GM19324 (cell line): ENCODE results near the gene GCNA.
"Not testable (repeated sequence)": the region's sequence is repeated elsewhere in the genome, so short reads cannot be mapped to it uniquely, and the experiment has no call there.

Source experiments
- ATAC-seq: cut with Tn5 transposase; IDR thresholded peaks from one replicate; pipeline ENCODE4 v1.9.1; 2021; ENCODE audit warnings: mild to moderate bottlenecking, moderate library complexity; ENCODE audit not compliant: unreplicated experiment, low FRiP score

GCNA gene

DNA sequence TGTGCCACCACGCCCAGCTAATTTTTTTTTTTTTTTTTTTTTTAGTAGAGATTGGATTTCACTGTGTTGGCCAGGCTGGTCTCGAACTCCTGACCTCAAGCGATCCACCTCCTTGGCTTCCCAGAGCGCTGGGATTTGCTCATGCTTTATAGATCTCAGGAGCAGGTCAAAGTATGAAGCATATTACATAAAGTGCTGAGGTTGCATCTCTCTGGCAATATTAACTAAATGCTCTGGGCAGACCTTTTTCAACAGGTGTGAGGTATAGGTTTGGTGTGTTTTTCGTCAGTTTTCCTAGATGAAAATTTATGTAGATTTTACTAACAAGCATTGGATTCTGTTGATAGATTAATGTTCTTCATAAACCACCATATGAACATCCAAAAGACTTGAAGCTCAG, 19.3 kb upstream of the GCNA start:
- no peak for ATAC-seq

DNA sequence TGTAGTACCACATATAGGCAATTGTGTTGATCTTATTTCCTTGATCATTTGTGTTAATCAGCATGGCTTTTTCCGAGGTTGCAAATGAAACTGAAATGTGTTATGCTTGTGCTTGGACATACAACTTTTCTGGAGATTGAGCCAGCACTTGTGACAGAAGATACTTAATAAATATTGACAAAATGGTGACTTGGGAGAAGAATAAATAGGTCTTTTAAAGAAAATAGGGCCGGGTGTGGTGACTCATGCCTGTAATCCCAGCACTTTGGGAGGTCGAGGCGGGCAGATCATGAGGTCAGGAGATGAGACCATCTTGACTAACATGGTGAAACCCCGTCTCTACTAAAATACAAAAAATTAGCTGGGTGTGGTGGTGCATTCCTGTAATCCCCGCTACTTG, 18.5 kb upstream of the GCNA start:
- ATAC-seq: not testable (repeated sequence)

DNA sequence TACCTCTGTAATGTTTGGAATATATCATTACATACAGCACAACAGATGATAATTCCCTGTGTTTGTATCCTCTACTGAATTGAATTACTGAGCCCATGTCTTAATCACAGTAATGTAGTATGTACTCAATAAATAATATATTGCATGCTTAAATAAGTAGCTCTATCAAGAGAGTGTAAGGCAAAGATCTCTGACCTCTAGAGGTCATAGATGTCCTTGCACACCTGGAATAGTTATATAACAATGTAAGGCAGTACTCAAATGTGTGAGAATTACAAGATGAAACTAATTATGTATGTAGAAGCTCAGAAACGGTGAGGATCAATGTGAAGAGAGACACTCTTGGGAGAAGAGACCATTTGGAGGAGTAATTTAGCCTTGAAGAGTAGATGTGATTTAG, 14.3 kb upstream of the GCNA start:
- no peak for ATAC-seq

DNA sequence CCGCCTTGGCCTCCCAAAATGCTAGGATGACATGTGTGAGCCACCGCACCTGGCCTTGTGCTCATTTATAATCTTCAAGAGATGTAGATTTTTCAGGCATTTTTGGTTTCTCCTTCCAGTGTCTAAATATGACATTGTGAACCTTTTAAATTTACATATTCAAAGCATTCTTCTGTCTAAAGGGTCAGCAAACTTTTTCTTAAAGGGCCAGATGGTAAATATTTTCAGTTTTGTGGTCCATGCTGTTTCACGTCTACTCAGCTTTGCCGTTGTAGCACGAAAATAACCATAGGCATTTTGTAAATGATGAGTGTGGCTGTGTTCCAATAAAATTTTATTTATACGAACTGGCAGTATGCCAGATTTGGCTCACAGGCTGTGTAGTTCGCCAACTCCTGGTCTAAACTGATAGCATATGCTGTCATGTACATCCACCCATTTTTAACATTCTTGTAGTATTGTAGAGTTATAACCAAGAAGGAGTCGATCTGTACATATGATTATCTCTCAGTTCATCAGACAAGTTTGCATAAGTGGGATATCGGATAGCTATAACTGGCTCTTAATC, 12.7 kb upstream of the GCNA start:
- no peak for ATAC-seq

DNA sequence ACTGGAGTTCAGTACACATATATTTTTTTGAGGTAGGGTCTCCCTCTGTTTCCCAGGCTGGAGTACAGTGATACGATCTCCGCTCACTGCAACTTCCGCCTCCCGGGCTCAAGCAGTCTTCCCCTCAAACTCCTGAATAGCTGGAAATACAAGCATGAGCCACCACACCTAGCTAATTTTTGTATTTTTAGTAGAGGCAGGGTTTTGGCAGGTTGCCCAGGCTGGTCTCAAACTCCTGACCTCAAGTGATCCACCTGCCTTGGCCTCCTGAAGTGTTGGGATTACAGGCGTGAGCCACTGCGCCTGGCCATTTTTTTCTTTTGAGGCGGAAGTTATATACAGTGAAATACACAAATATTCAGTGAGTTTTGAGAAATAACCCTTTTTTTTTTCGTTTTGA, 6.8 kb upstream of the GCNA start:
- ATAC-seq: not testable (repeated sequence)

DNA sequence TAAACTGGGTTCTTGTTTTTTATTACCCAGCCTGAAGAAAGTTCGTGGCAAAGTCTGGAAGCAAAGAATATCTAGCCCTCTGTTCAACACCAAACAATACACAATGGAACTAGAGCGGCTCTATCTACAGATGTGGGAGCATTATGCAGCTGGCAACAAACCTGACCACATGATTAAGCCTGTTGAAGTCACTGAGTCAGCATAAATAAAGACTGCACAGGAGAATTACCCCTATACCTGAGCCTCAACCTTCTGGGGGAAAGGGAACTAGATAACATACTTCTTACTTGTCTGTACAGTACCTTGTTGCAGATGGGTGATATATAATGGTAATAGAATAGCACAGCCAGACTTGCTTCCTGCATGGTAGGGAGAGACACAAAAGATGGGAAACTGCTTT, 4.6 kb upstream of the GCNA start:
- ATAC-seq: no peak

DNA sequence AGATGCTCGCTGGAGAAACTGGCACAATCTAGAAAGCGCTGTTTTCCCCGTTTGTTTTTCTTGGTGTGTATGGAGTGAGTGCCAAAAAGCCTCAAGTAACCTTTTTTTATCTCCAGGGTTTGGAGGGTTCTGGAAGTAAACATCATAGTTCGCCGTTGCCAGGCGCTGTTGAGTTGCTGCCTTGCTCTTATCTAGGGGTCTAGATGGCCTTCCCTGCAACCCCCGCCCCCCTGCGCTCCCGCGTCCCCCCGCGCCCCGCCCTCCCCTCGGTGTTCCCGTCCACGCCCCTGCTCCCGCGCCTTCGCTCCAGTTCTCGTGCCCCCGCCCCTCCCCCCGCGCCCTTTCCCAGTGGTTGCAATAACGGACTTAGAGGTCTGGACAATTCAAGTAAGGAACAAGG, 555 bp upstream of the GCNA start:
- ATAC-seq: no peak

DNA sequence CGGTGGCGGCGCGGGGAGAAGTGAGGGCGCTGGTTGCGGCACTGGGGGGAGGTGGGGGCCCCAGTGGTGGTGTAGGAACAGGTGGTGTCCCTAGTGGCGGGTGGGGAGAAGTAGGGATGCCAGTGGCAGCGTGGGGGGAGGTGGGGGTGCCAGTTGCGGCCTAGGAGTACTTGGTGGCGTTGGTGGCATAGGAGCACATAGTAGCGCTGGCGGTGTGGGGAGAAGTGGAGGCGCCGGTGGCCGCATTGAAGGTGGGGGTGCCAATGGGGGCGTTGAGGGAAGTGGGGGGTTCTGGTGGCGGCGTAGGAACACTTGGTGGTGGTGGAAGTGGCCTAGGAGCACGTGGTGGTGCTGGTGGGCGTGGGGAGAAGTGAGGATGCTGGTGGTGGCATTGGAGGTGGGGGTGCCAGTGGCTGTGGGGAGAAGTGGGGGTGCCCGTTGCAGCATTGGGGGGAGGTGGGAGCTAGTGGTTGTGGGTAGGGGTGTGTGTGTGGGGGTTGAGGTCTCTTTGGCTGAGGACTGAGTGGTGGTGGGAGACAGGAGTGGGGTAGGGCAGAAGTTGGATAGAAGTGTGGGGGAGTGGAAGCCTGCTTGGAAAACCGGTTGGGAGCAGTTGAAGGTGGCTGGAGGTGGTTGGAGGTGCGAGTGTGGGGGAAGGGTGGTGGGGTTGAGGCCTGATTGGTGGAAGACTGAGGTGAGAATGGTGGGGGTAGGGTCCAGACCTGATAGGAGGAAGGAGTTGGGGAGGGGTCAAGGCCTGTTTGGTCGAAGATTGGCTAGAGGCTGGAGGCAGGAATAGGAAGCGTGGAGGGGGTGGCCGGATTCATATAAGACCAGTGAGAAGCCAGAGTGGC, 1.1 kb downstream of the GCNA start:
- ATAC-seq: no peak

DNA sequence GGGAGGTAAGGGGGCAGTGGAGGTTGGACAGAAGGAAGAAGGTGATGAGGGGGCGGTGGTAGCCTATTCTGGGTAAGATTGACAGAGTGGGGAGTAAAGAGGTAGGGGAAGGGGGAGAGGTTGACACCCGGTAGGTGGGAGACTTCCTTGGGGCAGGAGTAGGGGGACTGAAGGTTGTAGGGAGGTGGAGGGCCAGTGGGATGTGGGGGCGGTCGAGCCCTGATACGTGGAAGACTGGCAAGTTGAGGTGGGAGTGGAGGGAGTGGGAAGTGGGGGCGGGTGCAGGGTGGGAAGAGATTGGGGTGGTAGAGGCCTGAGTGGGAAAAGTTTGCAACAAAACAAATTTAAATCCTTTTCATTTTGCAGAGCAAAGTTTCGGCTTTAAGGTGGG, 1.7 kb downstream of the GCNA start:
- no peak for ATAC-seq

DNA sequence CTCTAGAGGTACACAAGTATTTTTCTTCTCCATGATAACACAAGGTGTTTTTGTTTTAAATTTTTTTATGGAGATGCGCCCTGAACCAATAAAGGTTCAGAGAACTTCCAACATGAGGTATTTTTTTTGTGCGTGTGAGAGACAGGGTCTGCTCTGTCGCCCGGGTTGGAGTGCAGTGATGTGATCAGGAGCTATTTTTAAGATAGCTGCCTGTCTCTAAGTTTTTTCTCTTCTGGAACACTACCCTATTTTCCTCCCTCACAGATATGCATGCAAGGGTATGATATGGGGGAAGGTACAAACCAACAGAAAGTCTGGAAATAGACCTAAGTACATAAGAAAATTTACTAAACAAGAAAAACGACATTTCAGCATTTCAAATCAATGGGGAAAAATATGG, 3.0 kb downstream of the GCNA start:
- ATAC-seq: no peak

DNA sequence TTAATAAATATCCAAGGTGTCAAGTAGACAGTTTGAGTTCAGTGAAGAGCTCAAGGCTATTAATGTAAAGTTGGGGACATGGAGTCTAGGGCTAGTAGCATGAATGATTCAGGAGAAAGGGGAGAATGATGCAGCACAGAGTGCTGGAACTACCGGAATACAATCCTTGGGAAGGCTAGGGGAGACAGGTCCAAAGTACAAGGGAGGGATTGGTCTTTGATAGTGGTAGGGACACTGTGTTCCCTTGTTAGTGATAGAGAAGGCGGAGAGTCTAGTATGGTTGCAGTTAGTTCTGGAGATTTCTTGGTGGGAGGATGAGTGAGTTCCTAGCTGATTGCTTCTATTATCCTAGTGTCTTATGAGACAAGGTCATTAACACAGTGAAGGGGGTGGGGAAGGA, 8.7 kb downstream of the GCNA start:
- ATAC-seq: no peak

DNA sequence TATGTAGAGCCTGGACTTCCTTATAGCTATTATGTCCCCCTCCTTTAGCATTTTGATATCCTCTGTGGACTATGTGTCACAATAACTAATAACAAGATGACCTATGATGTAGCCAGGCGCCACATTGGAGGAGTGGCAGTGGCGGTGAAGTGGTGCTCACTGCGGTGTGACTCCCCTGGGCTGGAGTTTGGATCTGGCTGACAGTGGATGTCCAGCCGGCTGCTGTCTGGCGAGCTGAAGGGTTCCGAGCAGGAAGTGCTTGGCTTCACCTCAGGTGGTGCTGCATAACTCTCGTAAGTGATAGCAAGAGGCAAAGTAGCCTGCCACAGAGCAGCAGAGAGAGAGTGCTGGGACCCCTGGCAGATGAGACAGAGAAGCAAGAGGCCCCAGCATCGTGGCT, 15.0 kb downstream of the GCNA start:
- ATAC-seq: not testable (repeated sequence)

DNA sequence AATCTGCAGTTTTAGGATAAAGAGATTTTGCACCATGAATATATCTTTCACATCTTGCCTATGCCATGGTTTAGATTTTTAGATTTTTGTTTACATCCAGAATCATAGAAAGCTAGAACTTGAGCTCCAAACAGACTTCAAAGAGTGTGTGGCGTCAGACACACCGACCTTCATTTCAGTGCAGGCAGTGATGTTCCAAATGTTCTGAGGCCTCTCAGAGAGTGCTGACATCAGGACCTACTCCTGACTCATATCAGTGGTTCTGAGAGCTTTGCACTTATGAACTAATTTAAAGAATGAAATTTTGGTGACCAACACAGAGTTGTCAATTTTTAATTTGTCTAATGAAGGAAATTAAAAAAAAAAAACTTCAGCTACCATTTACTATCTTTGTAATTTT, 21.7 kb downstream of the GCNA start:
- no peak for ATAC-seq

DNA sequence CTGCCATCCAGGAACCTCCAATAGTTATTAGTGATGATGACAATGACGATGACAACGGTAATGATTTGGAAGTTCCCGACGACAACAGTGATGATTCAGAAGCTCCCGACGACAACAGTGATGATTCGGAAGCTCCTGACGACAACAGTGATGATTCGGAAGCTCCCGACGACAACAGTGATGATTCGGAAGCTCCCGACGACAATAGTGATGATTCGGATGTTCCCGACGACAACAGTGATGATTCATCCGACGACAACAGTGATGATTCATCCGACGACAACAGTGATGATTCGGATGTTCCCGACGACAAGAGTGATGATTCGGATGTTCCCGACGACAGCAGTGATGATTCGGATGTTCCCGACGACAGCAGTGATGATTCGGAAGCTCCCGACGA, 25.4 kb downstream of the GCNA start:
- no peak for ATAC-seq

DNA sequence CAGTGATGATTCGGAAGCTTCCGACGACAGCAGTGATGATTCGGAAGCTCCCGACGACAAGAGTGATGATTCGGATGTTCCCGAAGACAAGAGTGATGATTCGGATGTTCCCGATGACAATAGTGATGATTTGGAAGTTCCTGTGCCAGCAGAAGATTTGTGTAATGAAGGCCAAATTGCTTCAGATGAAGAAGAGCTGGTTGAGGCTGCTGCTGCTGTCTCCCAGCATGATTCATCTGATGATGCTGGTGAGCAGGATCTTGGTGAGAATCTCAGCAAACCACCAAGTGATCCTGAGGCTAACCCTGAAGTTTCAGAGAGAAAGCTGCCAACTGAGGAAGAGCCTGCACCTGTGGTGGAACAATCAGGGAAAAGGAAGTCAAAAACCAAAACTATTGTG, 25.9 kb downstream of the GCNA start:
- ATAC-seq: no peak

DNA sequence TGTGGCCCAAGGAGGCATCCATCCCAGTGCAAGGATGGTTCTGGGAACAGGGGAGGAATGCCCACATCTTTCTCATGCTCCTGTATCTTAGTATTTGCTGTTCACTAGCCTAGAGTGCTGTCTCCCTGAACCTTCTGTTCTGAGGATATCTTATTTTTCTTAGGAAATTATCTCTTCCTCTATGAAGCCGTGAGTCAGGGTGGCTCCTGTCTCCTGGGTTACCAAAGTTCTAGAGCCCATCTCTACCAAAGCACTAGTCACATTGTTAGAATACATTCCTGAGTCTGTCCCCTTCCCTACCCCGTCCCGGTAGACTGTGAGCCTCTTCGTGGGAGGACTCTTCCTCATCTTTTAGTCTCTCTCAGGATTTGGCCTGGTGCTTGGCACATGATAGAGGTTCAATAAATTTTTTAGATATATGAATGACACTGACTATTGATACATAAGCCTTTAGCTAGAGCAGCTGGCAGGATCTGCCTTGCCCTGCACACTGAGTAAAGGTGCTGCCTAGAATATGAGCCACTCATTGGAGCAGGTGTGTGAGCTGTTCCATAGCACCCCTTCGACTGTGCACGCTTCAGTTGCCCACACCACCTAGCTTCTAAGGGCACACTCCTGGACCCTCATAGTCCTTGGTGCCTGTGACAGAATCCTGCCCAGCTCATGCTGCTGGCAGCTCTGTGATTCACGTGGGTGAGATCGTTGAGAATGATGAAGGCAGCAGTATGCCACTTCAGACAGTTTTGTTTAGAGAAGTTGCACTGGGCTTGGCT, 26.7 kb downstream of the GCNA start:
- ATAC-seq: no peak

DNA sequence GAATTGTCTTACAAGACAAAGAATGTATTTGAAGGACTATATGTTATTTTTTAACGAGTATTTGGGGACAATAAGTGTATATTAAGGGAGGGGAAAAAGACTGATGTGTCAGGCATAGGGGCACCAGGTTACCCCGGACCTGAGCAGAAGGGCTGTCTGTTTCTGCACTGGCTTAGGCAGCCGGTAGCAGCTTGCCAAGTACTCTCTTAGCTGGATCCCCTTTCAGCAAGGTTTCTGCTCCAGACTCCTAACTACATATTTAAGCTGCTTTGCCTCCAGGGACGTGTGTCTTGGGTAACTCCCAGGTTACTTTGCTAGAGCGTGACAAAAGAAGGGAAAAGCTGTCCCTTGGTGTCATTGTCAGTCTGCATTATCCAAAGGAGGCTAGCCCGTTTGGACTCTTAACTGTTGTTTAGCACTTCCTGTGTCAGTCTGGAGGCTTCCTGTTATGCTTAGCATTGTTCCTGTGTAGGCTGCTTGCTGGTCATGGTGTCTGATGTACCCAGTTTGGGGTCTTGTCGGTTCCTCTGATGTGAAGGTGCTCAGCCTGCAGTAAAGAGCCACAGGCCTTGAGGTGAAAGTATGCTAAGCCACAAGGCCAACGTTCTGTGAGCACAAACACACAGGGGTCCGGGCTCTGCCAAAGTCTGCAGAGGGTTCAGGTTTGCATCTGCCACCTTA, 28.4 kb downstream of the GCNA start:
- no peak for ATAC-seq

DNA sequence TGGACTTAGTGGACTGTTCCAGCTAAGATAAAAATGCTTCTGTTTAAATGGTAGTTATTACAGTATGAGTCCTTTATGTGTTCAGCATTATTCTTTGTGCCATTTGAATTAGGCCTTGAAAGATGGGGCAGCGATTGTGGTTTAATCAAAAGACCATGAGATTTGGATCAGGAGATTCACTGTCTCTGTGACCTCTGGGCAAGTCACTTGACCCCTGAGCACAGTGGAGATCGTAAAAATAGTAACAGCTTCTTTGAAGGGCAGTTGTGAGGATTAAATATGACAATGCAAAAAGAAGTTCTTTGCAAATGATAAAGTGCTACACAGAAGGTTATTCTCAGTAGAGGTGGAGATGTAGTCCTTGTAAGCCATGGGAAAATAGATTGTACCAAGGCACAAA, 29.3 kb downstream of the GCNA start:
- no peak for ATAC-seq

DNA sequence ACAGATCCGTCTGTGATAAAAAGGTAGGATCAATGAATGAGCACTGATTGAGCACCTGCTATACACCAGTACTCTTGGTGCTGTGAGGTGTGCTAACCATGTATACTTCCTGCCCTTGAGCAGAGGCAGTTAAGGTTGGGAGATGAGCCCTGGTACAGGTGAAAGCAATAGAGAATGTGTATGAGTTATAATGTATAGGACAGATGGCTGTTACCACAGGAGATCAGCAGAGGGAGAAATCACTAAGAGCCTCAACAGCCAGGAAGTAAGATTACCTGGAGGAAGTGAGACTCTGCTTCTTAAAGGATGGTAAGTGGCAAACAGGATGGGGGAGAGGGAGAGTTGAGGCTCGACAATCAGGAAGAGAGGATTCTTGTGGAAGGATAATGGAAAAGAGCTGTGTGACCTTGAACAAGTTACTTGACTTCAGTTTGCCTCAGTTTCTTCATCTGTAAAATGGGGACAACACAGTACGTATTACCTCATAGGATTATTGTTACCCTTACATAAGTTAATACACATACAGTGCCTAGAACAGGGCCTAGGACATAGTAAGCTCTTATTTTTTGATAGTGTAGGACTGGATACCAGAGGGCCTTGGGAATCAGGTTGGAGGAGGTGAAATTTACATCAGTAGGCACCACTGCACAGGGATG, 31.0 kb downstream of the GCNA start:
- ATAC-seq: no peak

DNA sequence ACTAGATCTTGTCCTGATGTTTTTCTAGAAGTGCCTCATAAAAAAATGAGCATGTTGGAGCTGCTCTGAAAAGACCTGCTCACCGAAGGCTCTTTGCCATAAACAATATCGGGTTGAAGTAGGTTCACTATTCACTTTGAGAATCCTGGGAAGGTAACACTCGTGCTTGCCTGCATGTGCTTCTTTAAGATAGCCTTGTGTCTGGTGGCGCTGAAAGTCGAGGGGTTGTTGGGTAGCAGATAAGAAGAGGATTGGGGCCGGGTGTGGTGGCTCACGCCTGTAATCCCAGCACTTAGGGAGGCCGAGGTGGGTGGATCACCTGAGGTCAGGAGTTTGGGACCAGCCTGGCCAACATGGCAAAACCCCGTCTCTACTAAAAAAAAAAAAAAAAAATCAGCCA, 33.5 kb downstream of the GCNA start:
- not testable (repeated sequence) for ATAC-seq

DNA sequence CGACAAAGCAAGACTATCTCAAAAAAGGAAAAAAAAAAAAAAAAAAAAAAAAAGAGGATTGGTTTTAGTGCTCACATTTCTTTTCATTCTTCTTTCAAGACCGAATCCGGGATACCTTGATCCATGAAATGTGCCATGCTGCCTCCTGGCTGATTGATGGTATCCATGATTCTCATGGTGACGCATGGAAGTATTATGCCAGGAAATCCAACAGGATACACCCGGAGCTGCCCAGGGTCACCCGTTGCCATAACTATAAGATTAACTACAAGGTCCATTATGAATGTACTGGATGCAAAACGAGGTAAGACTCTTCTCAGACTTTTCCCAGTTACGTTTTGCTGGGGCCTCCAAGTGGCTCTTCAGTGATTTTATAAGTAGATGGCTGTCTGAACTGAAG, 34.0 kb downstream of the GCNA start:
- no peak for ATAC-seq
